ENCODE data around the gene DEAF1.

DEAF1 gene

GRCh38 chr11:624705-625635, 70.1 kb downstream of the DEAF1 start, which contains the start of gene CDHR5:
TSS of gene CDHR5 (minus strand) at chr11:624955. CDS start at chr11:624902, 53 bp downstream.
- no peak for DNase-seq (ENCODE audit: low read depth)

DNA sequence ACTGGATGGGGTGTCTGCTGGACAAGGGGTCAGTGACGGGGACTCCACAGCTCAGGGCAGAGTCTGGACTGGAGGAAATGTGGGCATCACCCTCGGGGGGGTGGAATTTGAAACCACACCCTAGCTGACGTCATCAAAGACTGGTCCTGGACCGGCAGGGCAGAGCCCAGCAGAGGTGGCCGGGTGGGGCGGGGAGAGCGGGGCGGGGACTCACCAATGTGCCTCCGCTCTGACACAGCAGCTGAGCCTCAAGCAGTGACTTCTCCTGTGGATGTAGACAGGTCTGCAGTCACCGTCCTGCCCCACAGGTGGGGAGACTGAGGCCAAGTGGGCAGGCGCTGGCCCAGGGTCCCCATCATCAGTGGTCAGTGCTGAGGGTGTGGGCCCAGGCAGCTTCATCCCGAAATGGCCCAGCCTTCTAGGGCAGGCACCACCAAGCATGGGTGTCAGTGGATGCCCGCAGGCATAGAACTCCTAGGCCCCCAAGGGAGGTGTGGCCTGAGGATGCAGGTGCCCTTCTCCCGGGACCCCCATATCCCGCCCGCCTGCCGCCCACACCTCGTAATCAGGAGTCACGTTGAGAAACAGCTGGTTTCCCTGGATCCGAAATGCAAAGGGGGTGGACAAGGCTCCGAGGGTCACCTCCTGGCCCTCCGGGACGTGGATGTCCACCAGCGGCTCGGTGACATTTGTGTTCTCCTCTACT, 70.9 kb downstream of the DEAF1 start:
- no peak for DNase-seq (ENCODE audit: low read depth)

GRCh38 chr11:623349-623869, 71.6 kb downstream of the DEAF1 start:
- no peak for DNase-seq (ENCODE audit: low read depth)

- no peak for DNase-seq (ENCODE audit: low read depth)
Observed at GRCh38 chr11:621838-622237, 73.2 kb downstream of the DEAF1 start.

DNA sequence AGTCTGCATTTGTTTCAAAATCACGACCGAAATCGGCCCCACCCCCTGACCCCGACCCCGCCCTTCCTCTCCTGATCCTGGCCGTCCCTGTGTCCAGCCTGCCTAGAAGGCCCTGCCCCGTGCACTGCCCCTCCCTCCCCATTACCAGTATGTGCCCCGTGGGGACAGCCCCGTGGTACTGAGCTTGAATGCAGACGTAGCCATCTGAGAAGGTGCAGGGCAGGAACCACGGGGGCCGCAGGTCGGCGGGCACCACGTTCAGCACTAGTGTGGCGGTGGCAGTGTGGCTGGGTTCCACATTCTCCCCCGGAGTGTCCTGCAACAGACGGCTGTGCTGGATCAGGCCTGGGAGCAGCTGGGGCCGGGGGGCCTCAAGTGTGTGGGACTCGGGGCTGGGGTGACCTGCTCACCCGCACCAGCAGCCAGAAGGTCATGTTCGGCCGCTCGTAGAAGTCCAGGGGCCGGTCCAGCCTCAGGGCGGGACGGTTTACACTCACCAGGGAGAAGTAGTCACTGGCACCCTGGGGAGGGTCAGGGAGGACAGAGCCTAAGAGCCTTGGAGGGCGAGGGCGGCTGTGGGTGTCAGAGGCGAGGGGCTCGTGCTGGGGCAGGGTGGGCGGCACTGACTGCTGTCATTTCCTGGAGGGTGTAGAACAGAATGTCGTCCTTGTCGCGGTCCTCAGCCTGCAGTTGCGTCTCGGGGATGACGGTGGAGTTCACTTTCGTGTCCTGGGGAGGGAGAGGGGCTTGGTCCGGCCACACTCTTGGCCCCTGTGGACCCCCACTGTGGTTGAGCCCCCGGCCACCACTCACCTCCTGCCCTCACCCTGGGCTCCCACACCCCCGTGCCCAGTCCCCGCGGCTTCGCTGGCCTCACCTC, 73.8 kb downstream of the DEAF1 start:
- DNase-seq (ENCODE audit: low read depth) = no peak

DNA sequence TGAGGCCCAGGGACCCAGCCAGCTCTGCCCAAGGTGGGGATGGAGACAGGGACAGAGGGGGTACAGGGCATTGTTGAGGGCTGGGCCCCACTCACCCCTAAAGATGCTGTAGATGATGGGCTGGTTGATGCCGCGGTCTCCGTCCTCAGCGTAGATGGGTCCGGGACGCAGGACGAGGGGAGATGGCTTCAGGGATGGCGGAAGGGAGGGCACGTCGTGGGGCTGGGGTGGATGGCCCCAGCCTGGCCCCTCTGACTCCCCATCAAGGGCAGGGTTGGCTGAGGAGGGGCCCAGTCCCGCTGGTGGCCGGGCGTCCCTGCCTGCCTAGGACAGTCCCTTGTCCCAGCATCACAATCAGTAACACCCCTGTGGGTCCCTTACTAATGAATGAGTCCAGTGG, 74.8 kb downstream of the DEAF1 start:
- no peak for DNase-seq (ENCODE audit: low read depth)

DNA sequence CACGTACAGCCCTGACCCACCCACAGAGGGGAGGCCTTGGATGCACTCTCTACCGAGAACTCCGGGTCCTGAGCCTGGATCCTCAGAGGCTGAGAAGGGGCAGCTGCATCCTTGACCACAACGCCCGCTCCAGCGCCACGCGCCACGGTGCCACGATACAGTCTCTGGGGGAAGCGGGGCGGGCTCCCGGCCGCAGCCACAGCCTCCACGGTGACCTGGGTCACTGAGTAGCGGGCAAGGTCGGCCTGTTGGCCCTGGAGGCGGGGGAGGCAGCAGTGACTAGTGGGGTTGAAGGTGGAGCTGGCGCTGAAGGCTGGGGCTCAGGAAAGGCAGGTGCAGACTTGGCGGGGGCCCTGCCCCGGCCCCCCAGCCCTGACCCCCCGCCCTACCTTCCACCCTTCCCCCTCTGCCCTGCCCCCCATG, 75.4 kb downstream of the DEAF1 start:
- no peak for DNase-seq (ENCODE audit: low read depth)

DNA sequence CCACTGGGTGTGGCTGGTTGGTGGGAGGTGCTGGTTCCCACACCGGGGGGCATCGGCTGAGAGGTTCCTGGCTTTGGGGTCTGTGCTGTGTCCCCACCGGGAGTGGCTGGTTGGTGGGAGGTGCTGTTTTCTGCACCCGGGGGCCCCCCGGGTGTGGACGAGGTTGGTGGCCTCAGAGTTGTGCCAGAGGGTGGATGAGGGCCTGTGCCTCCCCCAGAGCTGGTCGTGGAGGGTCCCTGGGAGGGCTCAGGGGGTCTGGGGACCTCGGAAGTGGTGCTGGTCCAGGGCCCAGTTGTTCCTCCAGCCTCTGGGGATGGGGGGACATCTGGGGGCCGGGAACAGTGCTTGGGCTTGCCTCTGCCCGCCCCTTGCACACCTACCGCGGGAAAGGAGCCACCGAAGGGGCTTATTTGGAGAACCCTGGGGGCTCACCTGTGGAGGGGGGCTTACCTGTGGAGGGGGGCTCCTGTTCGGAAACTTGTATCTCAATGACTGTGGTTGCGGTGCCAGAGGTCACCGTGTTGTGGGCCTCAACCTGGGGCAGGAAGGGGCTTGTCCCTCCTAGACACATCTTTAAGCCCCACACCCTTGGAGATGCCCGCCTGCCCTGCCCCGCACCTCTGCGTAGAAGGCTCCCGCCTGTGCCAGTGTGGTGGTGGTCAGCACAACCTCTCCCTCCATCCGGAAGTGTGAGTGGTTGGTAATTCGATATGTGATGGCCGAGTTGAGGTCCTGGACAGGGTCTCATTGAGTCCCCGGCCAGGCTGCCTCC, 76.0 kb downstream of the DEAF1 start:
- DNase-seq (ENCODE audit: low read depth) = no peak

GRCh38 chr11:617912-618682, 76.9 kb downstream of the DEAF1 start:
- no peak for DNase-seq (ENCODE audit: low read depth)

GRCh38 chr11:617199-617911, 77.7 kb downstream of the DEAF1 start:
- no peak for DNase-seq (ENCODE audit: low read depth)

DNA sequence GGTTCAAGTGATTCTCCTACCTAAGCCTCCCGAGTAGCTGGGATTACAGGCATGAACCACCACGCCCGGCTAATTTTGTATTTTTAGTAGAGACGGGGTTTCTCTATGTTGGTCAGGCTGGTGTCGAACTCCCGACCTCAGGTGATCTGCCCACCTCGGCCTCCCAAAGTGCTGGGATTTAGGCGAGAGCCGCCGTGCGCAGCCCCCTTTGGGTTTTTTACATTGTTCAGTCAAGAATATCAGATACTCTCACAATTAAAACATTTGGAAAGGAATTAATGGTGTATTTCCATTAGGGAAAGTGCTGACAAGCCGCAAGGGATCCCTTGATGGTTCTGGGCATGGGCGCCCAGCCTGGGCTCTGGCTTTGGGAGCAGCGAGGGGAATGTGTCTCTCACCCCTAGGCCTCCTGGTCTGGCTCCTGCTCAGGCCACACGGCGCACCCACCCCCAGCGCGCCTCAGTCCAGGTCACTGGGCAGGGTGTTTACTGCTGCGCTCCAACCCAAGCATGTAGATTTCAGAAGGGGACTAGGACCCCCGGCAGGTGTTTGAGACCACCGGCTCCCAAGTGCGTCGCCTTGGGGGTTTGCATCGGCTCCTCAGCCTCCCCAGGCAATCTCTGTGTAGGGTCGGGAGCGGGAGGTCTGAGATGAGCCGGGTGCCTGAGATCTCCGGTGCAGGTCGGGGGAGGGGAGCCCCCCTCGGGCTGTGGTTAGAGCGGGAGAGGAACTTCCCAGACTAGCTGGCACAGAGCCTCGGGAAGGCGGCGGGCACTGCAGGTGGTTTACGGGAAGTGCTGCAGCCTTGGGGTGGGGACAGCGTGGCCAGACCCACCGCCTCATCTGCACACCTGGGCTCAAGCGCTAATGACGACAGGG, 78.5 kb downstream of the DEAF1 start:
- no peak for DNase-seq (ENCODE audit: low read depth)

GRCh38 chr11:615504-616319, 79.3 kb downstream of the DEAF1 start, which contains the start of gene IRF7:
TSS of gene IRF7 (minus strand) at chr11:615950. CDS start at chr11:615364, 586 bp downstream.
- DNase-seq (ENCODE audit: low read depth) = peak; percentile 84

DNA sequence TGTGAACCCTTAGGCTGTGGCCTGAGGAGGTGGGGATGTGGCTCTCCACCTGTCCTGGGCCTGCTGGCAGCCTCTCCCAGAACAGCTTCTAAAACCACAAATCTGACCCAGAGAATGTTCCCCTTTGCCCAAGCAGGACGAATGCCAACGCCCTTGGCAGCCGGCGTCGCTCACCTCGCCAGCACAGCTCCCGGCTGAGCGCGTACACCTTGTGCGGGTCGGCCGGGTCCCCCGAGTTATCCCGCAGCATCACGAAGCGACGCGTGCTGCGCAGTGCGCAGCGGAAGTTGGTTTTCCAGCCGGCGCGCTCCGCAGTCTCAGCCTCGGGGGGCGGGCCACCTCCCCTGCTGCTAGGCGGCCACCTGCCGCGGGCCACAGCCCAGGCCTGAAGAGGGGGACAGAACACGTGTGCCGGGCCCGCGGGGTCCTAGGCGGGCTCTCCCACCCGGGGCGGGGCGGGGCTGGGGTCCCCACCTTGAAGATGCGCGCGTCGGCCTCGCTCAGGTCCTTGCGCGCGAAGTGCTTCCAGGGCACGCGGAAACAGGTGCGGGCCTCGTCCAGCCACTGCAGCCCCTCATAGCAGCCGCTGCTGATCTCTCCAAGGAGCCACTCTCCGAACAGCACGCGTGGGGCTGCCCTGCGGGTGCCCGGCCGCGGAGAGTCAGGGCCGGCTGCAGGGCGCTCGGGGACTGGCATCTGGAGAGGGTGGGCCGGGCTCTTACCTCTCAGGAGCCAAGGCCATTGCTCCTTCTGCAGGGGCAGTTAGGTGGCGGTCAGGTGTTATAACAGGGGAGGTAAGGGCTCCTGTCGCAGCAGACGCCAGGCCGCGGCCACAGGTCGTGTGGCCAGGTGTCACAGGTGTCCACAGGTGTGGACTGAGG, 80.2 kb downstream of the DEAF1 start:
- no peak for DNase-seq (ENCODE audit: low read depth)

DNA sequence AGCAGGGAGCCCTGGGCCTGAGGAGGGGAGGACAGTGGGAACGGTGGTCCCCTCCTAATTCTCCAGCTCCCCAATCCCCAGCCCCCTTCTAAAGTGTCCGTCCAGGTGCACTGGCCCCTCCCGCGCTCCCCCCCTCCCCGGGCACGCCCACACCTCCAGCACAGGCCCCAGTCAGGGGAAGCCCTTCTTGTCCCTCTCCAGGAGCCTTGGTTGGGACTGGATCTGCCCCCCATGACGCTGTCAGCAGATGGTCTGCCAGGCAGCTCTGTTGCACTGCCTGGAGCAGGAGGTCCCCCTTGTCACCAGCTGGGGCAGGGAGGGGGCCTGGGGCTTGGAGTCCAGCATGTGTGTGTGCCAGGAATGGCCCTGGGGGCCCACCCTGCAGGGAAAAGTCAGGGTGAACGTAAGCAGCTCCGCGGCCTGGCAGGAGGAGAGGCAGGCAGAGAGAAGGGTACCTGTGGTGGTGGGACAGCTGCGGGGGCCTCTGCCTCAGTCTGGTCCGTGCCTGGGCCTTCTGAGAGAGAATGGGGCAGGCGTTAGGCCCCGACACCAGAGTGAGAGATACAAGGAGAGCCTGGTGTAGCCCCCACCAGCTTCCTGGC, 80.9 kb downstream of the DEAF1 start:
- no peak for DNase-seq (ENCODE audit: low read depth)

- DNase-seq (ENCODE audit: low read depth) = peak; percentile 68
Observed at GRCh38 chr11:613369-613968, 81.6 kb downstream of the DEAF1 start.

- no peak for DNase-seq (ENCODE audit: low read depth)
Observed at GRCh38 chr11:612961-613300, 82.1 kb downstream of the DEAF1 start.
